ENCODE results near the gene ZCRB1. TPM values are rescaled to one million over a fixed set of nuclear protein-coding genes. Genes with fewer than 3 reads are reported as not detected.

The ZCRB1 gene
- total RNA-seq, 1 experiment from 2014 or later: 33.9 TPM

DNA sequence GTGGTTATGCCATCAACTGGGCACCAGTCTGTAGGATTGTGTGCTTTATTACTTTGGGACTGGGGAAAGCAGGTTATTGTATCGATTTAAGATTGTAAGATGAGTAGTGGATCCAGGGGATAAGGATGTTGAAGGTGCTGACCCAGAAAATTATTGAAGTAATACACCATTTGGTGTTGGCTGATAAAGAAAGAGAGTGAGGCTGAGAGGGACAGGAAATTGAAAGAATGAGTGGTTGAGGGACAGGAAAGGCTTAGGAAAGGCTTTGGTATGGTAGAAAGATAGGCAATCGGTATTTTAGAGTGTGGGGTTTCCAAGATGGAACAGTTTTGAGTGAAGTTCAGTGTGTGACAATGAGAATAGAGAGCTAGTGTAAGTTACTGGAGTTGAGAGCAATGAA, 12.4 kb upstream of the ZCRB1 start:
- H3K79me2 ChIP-seq (ENCODE audit: low read length): peaks cover 69% of the 10 kb centered on the region
- no peaks in the 10 kb centered on the region for H3K9me2 ChIP-seq (replicated peaks; ENCODE audit: low read length)
- intact Hi-C loops (cut with micrococcal nuclease): loop anchor here (10.0 kb wide), 1 partner anchor 227 kb away; no protein-coding TSS in a partner anchor
- H3F3A ChIP-seq (ENCODE audit: low read length, unreplicated experiment): no peaks in the 10 kb centered on the region
- H3K9ac ChIP-seq (ENCODE audit: low read length): no peak overlapping the region
- peaks cover 16% of the 10 kb centered on the region for H4K20me1 ChIP-seq (ENCODE audit: low read length)
- H3K4me3 ChIP-seq (ENCODE audit: low read length): no peak overlapping the region
- no peak overlapping the region for H3K27ac ChIP-seq (ENCODE audit: low read length)
- TF ChIP-seq EZH2 (IDR thresholded peaks at IDR 0.05; ENCODE audit: low read length, unreplicated experiment) (no peak), EZH2phosphoT487 (IDR thresholded peaks at IDR 0.05; ENCODE audit: borderline replicate concordance, low read length) (no peak)
- TF ChIP-seq, protein P1, sequence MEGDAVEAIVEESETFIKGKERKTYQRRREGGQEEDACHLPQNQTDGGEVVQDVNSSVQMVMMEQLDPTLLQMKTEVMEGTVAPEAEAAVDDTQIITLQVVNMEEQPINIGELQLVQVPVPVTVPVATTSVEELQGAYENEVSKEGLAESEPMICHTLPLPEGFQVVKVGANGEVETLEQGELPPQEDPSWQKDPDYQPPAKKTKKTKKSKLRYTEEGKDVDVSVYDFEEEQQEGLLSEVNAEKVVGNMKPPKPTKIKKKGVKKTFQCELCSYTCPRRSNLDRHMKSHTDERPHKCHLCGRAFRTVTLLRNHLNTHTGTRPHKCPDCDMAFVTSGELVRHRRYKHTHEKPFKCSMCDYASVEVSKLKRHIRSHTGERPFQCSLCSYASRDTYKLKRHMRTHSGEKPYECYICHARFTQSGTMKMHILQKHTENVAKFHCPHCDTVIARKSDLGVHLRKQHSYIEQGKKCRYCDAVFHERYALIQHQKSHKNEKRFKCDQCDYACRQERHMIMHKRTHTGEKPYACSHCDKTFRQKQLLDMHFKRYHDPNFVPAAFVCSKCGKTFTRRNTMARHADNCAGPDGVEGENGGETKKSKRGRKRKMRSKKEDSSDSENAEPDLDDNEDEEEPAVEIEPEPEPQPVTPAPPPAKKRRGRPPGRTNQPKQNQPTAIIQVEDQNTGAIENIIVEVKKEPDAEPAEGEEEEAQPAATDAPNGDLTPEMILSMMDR (conservative IDR thresholded peaks at IDR 0.05; ENCODE audit: low read depth, low read length): no peak
- H3K4me1 ChIP-seq (ENCODE audit: insufficient read depth, low read length): no peaks in the 10 kb centered on the region
- ChIA-PET POLR2A (ENCODE audit: unreplicated experiment) (no interaction called here), CTCF (no interaction called here)
- no peak for DNase-seq
- no peak overlapping the region for H3K4me2 ChIP-seq (ENCODE audit: low read length)
- no peak overlapping the region for H2AFZ ChIP-seq (ENCODE audit: low read length)
- peaks cover 26% of the 10 kb centered on the region; the same call in 1 of the 2 replicates for H3K36me3 ChIP-seq (ENCODE audit: low read depth, low read length)
- H3K27me3 ChIP-seq (ENCODE audit: low read length): no peaks in the 10 kb centered on the region
- no peak for ATAC-seq
- H3K9me3 ChIP-seq (ENCODE audit: low read length): no peaks in the 10 kb centered on the region
- BruUV-seq (replicated peaks): TSS peak; percentile 10

DNA sequence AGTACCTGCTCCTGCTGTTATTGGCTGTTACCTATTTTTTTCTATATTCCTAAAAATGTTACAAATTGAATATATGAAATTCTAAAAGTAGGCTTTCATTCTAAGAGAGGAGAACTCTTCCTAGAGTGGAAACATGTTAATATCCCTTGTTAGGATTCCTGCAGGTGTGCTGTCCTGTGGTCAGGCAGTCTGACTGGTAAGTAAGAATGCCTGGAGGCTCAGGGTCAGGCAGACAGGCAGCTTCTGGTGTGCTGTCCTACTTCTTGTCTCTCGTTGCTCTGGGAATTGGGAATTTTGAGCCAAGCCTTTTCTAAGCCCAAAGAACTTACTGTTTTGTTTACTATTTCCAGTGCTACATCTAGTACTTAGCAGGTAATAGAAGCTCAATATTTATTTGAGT, 10.4 kb upstream of the ZCRB1 start:
- Histone ChIP-seq H3K4me1 (ENCODE audit: insufficient read depth, low read length) (no peaks in the 10 kb centered on the region), H4K20me1 (ENCODE audit: low read length) (peaks cover 26% of the 10 kb centered on the region), H3K4me3 (ENCODE audit: low read length) (no peak overlapping the region), H3K27me3 (ENCODE audit: low read length) (no peaks in the 10 kb centered on the region), H3K79me2 (ENCODE audit: low read length) (peaks cover 73% of the 10 kb centered on the region), H2AFZ (ENCODE audit: low read length) (no peak overlapping the region), H3K27ac (ENCODE audit: low read length) (no peak overlapping the region), H3K9me2 (replicated peaks; ENCODE audit: low read length) (no peaks in the 10 kb centered on the region), H3K9me3 (ENCODE audit: low read length) (no peaks in the 10 kb centered on the region), H3K4me2 (ENCODE audit: low read length) (no peak overlapping the region), H3K9ac (ENCODE audit: low read length) (no peak overlapping the region), H3F3A (ENCODE audit: low read length, unreplicated experiment) (no peaks in the 10 kb centered on the region), H3K36me3 (ENCODE audit: low read depth, low read length) (peaks cover 26% of the 10 kb centered on the region; the same call in 1 of the 2 replicates)
- POLR2A ChIA-PET (ENCODE audit: unreplicated experiment): no interaction called here
- intact Hi-C loops (cut with micrococcal nuclease): loop anchor here (10.0 kb wide), 1 partner anchor 229 kb away; no protein-coding TSS in a partner anchor
- TF ChIP-seq, protein P1 (conservative IDR thresholded peaks at IDR 0.05; ENCODE audit: low read depth, low read length): no peak
- TF ChIP-seq EZH2phosphoT487 (IDR thresholded peaks at IDR 0.05; ENCODE audit: borderline replicate concordance, low read length) (no peak), EZH2 (IDR thresholded peaks at IDR 0.05; ENCODE audit: low read length, unreplicated experiment) (no peak)
- BruUV-seq (replicated peaks): no TSS peak
- CTCF ChIA-PET: no interaction called here
- DNase-seq (no peak), ATAC-seq (no peak)
